OCI-LY7 (cell line): ENCODE data around the gene CARD11. TPM values are rescaled to one million over a fixed set of nuclear protein-coding genes. Genes with fewer than 3 reads are reported as not detected.

Experiments
- BruUV-seq: library from RNA; stranded (reverse); fragments of 400-500 nt; replicated peaks from 2 replicates; lab custom pipeline; 2021; lab: Mats Ljungman, UMichigan
- CTCF ChIA-PET: fragments of 300-600 bp; sonication (Branson Sonifier 250); formaldehyde crosslinking; loops from one replicate; lab custom pipeline; 2022; ENCODE audit warnings: antibody characterized with exemption; ENCODE audit not compliant: unreplicated experiment; lab: Charles Lee
- POLR2A ChIA-PET: fragments of 300-600 bp; sonication (Branson Sonifier 250); formaldehyde crosslinking; loops from one replicate; lab custom pipeline; 2022; ENCODE audit warnings: antibody characterized with exemption; lab: Charles Lee
- DNase-seq: peaks from one replicate; pipeline ENCODE4 v3.0.0-alpha.2; 2015; ENCODE audit warnings: low spot score
- H2AFZ ChIP-seq: fragments of 200-600 bp; sonication (generic), shearing (Covaris generic); 2 replicates; pipeline ENCODE4 v1.6.1; 2014; ENCODE audit warnings: mild to moderate bottlenecking, antibody characterized with exemption, low read length, moderate library complexity
- H3K27ac ChIP-seq: fragments of 200-600 bp; sonication (generic); 2 replicates; pipeline ENCODE4 v1.5.1; 2014; ENCODE audit warnings: mixed run types, low read depth, mild to moderate bottlenecking, moderate library complexity, low read length, inconsistent platforms; ENCODE audit not compliant: poor library complexity, severe bottlenecking
- H3K36me3 ChIP-seq: fragments of 200-600 bp; sonication (generic); 2 replicates; pipeline ENCODE4 v1.6.1; 2014; ENCODE audit warnings: mild to moderate bottlenecking, antibody characterized with exemption, low read length, moderate library complexity, mixed read lengths; ENCODE audit not compliant: insufficient read depth
- H3K4me1 ChIP-seq: fragments of 200-600 bp; sonication (generic); 2 replicates; pipeline ENCODE4 v1.5.1; 2014; ENCODE audit warnings: mild to moderate bottlenecking, low read length; ENCODE audit not compliant: insufficient read depth, poor library complexity, severe bottlenecking
- H3K4me2 ChIP-seq: fragments of 200-600 bp; sonication (generic); 2 replicates; pipeline ENCODE4 v1.6.1; 2014; ENCODE audit warnings: mild to moderate bottlenecking, low read length
- H3K4me3 ChIP-seq: fragments of 200-600 bp; sonication (generic); 2 replicates; pipeline ENCODE4 v1.5.1; 2014; ENCODE audit warnings: mild to moderate bottlenecking, low read depth, low read length; ENCODE audit not compliant: poor library complexity, severe bottlenecking
- H3K79me2 ChIP-seq: fragments of 200-600 bp; sonication (generic); 2 replicates; pipeline ENCODE4 v1.6.1; 2016; ENCODE audit warnings: low read depth, mild to moderate bottlenecking, low read length, moderate library complexity, mixed read lengths; ENCODE audit not compliant: insufficient read depth
- H3K9me2 ChIP-seq: fragments of 200-600 bp; sonication (generic); 2 replicates; pipeline ENCODE4 v1.6.1; 2016; ENCODE audit warnings: mild to moderate bottlenecking, low read length, mixed read lengths; ENCODE audit not compliant: insufficient read depth
- H3K9me3 ChIP-seq: fragments of 200-600 bp; sonication (generic); 2 replicates; pipeline ENCODE4 v1.6.1; 2014; ENCODE audit warnings: mild to moderate bottlenecking, mixed run types, low read length, mixed read lengths
- H4K20me1 ChIP-seq: fragments of 200-600 bp; sonication (generic); 2 replicates; pipeline ENCODE4 v1.6.1; 2014; ENCODE audit warnings: mild to moderate bottlenecking, antibody characterized with exemption, low read length, moderate library complexity, mixed read lengths; ENCODE audit not compliant: insufficient read depth
- CTCF ChIP-seq: fragments of 200-600 bp; sonication (generic); conservative IDR thresholded peaks from 2 replicates; pipeline ENCODE4 v1.5.1; 2014; ENCODE audit warnings: mild to moderate bottlenecking, antibody characterized with exemption, low read length, moderate library complexity, mixed read lengths
- EZH2phosphoT487 ChIP-seq: fragments of 200-600 bp; sonication (generic); IDR thresholded peaks from 2 replicates; pipeline ENCODE4 v1.6.1; 2018; ENCODE audit warnings: low read depth, borderline replicate concordance, mild to moderate bottlenecking, mixed run types, antibody characterized with exemption, low read length, moderate library complexity, mixed read lengths
- intact Hi-C: fragments of 100-400 bp; cut with micrococcal nuclease; formaldehyde crosslinking; loops from one replicate; pipeline ENCODE4 v1.10.0; 2022; ENCODE audit not compliant: unreplicated experiment
- total RNA-seq, 2 experiments: library from RNA; depleted of rRNA in 1 of 2; stranded (reverse); fragments of >200 nt in 1 of 2; shearing (Covaris generic) in 1 of 2; gene quantifications; 2 replicates each; pipeline ENCODE4 v1.2.3, GENCODE V29; 2014 to 2022

The CARD11 gene
- total RNA-seq, 2 experiments from 2014 or later: 33.8 to 63.5 TPM

- H3K4me2 ChIP-seq: no peak overlapping the region
- H3K9me2 ChIP-seq: no peaks in the 10 kb centered on the region
- H3K4me3 ChIP-seq: no peak overlapping the region
- H3K9me3 ChIP-seq: peaks cover 17% of the 10 kb centered on the region
- ChIA-PET CTCF (no interaction called here), POLR2A (interaction anchor here (1.0 to 3.2 kb wide), 4 partner anchors 7 to 21 kb away, joined by 4 to 16 read pairs (median 6); no protein-coding TSS in a partner anchor)
- H3K4me1 ChIP-seq: no peaks in the 10 kb centered on the region
- H3K79me2 ChIP-seq: no peaks in the 10 kb centered on the region
- no peak overlapping the region for H3K27ac ChIP-seq
- H2AFZ ChIP-seq: no peak overlapping the region
- intact Hi-C loops: no loop called here
- no peaks in the 10 kb centered on the region for H4K20me1 ChIP-seq
- H3K36me3 ChIP-seq: peaks cover 25% of the 10 kb centered on the region
- BruUV-seq: no TSS peak
- DNase-seq: no peak
- TF ChIP-seq CTCF (no peak), EZH2phosphoT487 (no peak)
Measured at GRCh38 chr7:2999078-2999500, 44.6 kb downstream of the CARD11 start.

- H3K36me3 ChIP-seq: peaks cover 39% of the 10 kb centered on the region
- ChIA-PET CTCF (interaction anchor here (0.6 kb wide), 1 partner anchor 243 kb away, joined by 3 read pairs; no protein-coding TSS in a partner anchor), POLR2A (interaction anchor here (0.6 to 3.2 kb wide), 5 partner anchors 9 to 37 kb away, joined by 3 to 16 read pairs (median 6); no protein-coding TSS in a partner anchor)
- peaks cover 17% of the 10 kb centered on the region for H3K9me3 ChIP-seq
- no peaks in the 10 kb centered on the region for H3K4me1 ChIP-seq
- intact Hi-C loops: no loop called here
- H3K9me2 ChIP-seq: no peaks in the 10 kb centered on the region
- no peak overlapping the region for H3K4me2 ChIP-seq
- DNase-seq: no peak
- TF ChIP-seq CTCF (no peak), EZH2phosphoT487 (no peak)
- H2AFZ ChIP-seq: no peak overlapping the region
- no peaks in the 10 kb centered on the region for H3K79me2 ChIP-seq
- H4K20me1 ChIP-seq: no peaks in the 10 kb centered on the region
- H3K27ac ChIP-seq: no peak overlapping the region
- H3K4me3 ChIP-seq: no peak overlapping the region
- no TSS peak for BruUV-seq
Measured at GRCh38 chr7:2997014-2997413, 46.7 kb downstream of the CARD11 start.

- Histone ChIP-seq H3K4me3 (no peak overlapping the region), H3K9me2 (no peaks in the 10 kb centered on the region), H3K27ac (no peak overlapping the region), H2AFZ (no peak overlapping the region), H3K4me1 (no peaks in the 10 kb centered on the region), H3K9me3 (peaks cover 17% of the 10 kb centered on the region), H3K79me2 (no peaks in the 10 kb centered on the region), H3K4me2 (no peak overlapping the region), H3K36me3 (peaks cover 43% of the 10 kb centered on the region), H4K20me1 (no peaks in the 10 kb centered on the region)
- POLR2A ChIA-PET: interaction anchor here (1.1 kb wide), 1 partner anchor 11 kb away, joined by 3 read pairs; no protein-coding TSS in a partner anchor
- DNase-seq: no peak
- intact Hi-C loops: no loop called here
- CTCF ChIA-PET: interaction anchor here (0.6 kb wide), 1 partner anchor 242 kb away, joined by 3 read pairs; no protein-coding TSS in a partner anchor
- no TSS peak for BruUV-seq
- no peak for TF ChIP-seq EZH2phosphoT487
- TF ChIP-seq CTCF: no peak
Measured at GRCh38 chr7:2996141-2996540, 47.5 kb downstream of the CARD11 start.
